ENCODE measurements around the gene NUDT9.
"Not testable (repeated sequence)": the region's sequence is repeated elsewhere in the genome, so short reads cannot be mapped to it uniquely, and the experiment has no call there.

Gene NUDT9

DNA sequence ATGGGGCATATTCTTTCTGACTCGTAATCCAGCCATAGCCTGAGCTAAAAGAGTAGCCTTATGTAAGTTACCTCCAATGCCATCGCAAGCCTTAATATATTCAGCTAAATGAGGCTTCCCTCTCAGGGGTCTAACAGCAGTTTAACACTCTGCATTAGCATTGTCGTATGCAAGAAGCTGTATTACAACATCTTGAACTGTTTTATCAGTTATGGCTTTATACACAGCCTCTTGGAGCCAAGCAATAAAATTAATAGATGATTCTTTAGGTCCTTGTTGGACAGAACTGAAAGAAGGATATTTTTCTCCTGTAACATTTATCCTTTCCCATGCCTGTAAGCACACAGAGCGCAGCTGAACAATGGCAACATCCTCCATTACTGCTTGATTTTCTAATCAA is 15.5 kb upstream of the NUDT9 start:
- not testable (repeated sequence) for FAIRE-seq; DNase-seq (ENCODE audit: insufficient read length, low spot score)

DNA sequence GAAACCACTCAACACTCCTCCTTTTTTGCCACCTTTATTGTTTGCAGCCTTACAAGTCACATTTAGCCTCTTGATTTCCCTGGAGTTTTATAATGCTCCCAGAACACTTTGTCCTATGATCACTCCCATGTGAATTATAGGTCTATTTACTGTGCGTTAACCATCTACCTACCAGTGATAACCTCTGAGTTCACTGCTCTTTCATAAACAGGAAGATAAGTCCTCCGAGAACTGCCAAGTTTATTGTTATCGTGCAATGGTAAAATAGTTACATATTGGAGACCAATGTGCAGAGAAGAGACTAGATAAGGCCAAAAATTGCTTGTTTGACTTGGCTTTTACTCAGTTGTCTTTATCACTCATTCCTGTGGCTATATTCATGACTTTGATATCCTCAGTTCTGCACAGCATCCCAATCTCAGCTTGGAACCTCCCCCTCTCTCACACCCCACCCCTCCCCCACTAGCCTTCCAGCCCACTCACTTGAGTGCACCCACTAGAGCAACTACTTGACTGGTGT is 12.9 kb upstream of the NUDT9 start:
- DNase-seq (ENCODE audit: insufficient read length, low spot score) (no peak), FAIRE-seq (peak; percentile 28)

DNA sequence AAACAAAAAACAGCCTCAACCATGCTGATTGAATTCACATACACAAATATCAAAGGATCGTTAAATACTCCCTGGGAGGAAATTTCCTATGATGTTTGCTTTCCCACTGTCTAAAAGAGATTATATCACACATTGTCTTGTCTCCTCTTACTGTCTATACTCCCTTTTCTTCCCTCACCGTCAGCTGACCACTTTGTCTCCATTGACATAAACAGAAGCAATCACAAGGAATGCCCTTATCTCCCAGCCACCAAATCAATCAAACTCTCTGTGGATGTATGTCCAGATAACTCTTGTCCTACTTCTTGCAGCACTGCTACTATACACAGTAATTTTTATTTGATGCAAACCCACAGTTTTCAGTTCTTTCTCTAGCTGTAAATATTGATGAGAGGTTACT is 12.2 kb upstream of the NUDT9 start:
- DNase-seq (ENCODE audit: insufficient read length, low spot score) (no peak), FAIRE-seq (no peak)

DNA sequence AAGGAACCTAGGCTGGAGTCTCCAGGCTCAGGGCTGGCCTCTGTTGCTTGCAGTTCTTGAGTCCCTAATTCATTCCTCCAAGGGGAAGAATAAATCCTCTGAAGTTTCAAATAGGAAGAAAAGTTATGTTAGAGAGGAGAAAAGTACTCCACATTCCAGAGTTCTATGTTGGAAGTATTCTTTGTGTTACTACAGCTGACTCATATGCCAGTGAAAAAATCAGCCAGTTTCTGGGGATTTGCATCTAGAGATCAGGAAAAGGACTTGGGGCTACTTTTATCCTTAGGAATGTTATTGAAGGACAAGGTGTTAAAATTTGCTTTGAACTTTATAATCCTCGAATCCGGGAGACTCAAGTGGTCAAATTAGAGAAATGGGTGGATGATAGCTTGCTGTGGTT is 11.7 kb upstream of the NUDT9 start:
- FAIRE-seq (no peak), DNase-seq (ENCODE audit: insufficient read length, low spot score) (no peak)

GRCh38 chr4:87414816-87415215 is 7.6 kb upstream of the NUDT9 start:
- DNase-seq (ENCODE audit: insufficient read length, low spot score) (no peak), FAIRE-seq (no peak)

GRCh38 chr4:87416965-87417364 is 5.4 kb upstream of the NUDT9 start:
- DNase-seq (ENCODE audit: insufficient read length, low spot score), result no peak
- FAIRE-seq, result no peak

GRCh38 chr4:87418410-87418809 is 4.0 kb upstream of the NUDT9 start:
- FAIRE-seq, result not testable (repeated sequence)

GRCh38 chr4:87419578-87420249 is 2.7 kb upstream of the NUDT9 start:
- FAIRE-seq (no peak), DNase-seq (ENCODE audit: insufficient read length, low spot score) (no peak)

More at GRCh38 chr4:87418410-87418809, 4.0 kb upstream of the NUDT9 start:
- not testable (repeated sequence) for DNase-seq (ENCODE audit: insufficient read length, low spot score)

- FAIRE-seq (no peak), DNase-seq (ENCODE audit: insufficient read length, low spot score) (no peak)
These were observed 2.0 kb upstream of the NUDT9 start for GRCh38 chr4:87420276-87420830.

- FAIRE-seq (no peak), DNase-seq (ENCODE audit: insufficient read length, low spot score) (no peak)
These were observed 1.1 kb downstream of the NUDT9 start for GRCh38 chr4:87423317-87424098.

GRCh38 chr4:87424099-87424543 is 1.7 kb downstream of the NUDT9 start:
- FAIRE-seq; DNase-seq (ENCODE audit: insufficient read length, low spot score): not testable (repeated sequence)

- DNase-seq (ENCODE audit: insufficient read length, low spot score) (no peak), FAIRE-seq (no peak)
These were observed 3.3 kb downstream of the NUDT9 start for GRCh38 chr4:87425711-87426110.

- DNase-seq (ENCODE audit: insufficient read length, low spot score), result no peak
- FAIRE-seq, result no peak
These were observed 4.6 kb downstream of the NUDT9 start for GRCh38 chr4:87426865-87427517.

GRCh38 chr4:87427518-87427868 is 5.1 kb downstream of the NUDT9 start:
- DNase-seq (ENCODE audit: insufficient read length, low spot score) (no peak), FAIRE-seq (no peak)

GRCh38 chr4:87428979-87429378 is 6.6 kb downstream of the NUDT9 start:
- DNase-seq (ENCODE audit: insufficient read length, low spot score) (no peak), FAIRE-seq (no peak)

DNA sequence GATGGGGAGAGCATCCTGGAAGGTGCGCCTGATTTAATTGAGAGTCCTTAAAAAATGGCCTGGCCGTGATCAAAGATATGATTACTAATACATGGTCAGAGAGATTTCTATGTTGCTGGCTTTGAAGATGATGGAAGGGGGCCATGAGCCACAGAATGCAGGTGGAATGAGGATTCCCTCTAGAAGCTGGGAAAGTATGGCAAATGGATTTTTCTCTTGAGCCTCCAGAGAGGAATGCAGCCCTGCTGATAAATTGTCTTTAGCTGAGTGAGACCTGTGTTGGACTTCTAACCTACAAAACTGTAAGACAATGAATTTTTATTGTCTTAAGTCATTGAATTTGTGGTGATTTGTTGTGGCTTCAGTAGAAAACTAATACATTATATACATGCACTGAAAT is 7.7 kb downstream of the NUDT9 start:
- DNase-seq (ENCODE audit: insufficient read length, low spot score), result no peak
- FAIRE-seq, result no peak

- no peak for FAIRE-seq
- no peak for DNase-seq (ENCODE audit: insufficient read length, low spot score)
These were observed 11.0 kb downstream of the NUDT9 start for GRCh38 chr4:87433342-87433741.

DNA sequence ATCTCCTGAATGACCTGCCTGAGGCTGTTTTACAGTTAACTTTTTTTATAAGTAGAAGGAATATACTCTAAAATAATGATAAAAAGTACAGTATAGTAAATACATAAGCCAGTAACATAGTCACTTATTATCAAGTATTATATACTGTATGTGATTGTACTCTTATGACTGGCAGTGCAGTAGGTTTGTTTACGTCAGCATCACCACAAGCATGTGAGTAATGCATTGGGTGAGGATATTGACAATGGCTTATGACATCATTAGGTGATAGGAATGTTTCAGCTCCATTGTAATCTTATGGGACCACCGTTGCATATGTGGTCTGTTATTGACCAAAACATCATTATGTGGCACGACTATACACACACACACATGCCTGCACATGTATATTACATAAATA is 20.5 kb downstream of the NUDT9 start:
- DNase-seq (ENCODE audit: insufficient read length, low spot score), result no peak
- no peak for FAIRE-seq

- no peak for DNase-seq (ENCODE audit: insufficient read length, low spot score)
- FAIRE-seq, result no peak
These were observed 22.4 kb downstream of the NUDT9 start for GRCh38 chr4:87444741-87445140.

DNA sequence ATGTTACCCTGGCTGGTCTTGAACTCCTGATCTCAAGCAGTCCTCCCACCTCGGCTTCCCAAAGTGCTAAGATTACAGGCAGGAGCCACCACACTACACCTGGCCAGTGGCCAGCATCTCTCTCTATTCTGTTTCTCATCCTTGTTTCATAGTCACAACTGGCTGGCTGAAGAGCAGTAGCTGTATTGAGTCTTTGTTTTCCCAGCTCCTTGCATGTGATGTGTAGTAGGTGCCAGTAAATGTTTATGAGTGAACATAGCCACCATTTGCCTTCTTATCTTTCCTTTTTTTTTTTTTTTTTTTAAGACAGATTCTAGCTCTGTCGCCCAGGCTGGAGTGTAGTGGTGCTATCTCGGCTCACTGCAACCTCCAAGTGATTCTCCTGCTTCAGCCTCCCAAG is 23.6 kb downstream of the NUDT9 start:
- FAIRE-seq (no peak), DNase-seq (ENCODE audit: insufficient read length, low spot score) (no peak)

DNA sequence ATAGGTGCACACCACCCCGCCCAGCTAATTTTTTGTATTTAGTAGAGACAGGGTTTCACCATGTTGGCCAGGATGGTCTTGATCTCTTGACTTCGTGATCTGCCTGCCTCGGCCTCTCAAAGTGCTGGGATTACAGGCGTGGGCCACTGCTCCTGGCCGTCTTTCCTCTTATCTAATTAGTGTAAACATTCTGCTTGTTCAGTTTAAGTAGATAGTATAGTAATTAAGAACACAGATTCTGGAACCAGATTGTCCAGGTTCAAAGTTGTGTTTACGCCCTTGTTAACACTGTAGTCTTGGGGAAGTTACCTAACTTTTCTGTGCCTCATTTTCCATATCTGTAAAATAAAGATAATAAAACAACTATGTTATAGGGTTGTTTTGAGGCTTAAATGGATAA is 24.0 kb downstream of the NUDT9 start:
- DNase-seq (ENCODE audit: insufficient read length, low spot score); FAIRE-seq: not testable (repeated sequence)
